ENCODE results near the gene CALD1.

Gene CALD1

GRCh38 chr7:134844200-134844599, 64.8 kb downstream of the CALD1 start:
- TF ChIP-seq, protein P1, sequence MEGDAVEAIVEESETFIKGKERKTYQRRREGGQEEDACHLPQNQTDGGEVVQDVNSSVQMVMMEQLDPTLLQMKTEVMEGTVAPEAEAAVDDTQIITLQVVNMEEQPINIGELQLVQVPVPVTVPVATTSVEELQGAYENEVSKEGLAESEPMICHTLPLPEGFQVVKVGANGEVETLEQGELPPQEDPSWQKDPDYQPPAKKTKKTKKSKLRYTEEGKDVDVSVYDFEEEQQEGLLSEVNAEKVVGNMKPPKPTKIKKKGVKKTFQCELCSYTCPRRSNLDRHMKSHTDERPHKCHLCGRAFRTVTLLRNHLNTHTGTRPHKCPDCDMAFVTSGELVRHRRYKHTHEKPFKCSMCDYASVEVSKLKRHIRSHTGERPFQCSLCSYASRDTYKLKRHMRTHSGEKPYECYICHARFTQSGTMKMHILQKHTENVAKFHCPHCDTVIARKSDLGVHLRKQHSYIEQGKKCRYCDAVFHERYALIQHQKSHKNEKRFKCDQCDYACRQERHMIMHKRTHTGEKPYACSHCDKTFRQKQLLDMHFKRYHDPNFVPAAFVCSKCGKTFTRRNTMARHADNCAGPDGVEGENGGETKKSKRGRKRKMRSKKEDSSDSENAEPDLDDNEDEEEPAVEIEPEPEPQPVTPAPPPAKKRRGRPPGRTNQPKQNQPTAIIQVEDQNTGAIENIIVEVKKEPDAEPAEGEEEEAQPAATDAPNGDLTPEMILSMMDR (conservative IDR thresholded peaks at IDR 0.05; ENCODE audit: control insufficient read depth, insufficient read depth, low read depth, low read length), result no peak
- no peak for DNase-seq (ENCODE audit: low read depth)
- no peak overlapping the region for H3K4me3 ChIP-seq (ENCODE audit: control insufficient read depth, low read depth, low read length)

DNA sequence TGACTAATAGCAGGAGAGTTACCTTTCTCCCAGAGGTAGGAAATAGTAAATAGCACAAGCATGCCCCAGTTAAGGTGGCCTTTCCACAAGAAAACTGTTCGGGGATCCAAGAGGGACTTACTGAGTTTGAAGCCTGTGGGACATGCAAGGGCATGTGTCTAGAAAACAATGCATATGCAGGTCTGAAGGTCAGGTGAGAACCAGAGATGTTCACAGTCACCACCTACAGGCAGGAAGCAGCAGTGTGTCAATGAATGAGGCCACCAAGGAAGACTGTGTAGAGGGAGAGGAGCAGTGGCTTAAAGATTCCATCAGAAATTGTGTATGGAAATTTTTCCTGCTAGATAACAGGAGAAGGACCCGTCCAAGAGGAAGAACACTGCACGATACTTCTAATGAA, 66.0 kb downstream of the CALD1 start:
- TF ChIP-seq, protein P1 (conservative IDR thresholded peaks at IDR 0.05; ENCODE audit: control insufficient read depth, insufficient read depth, low read depth, low read length), result peak; percentile 32
- DNase-seq (ENCODE audit: low read depth), result no peak

GRCh38 chr7:134847851-134848588, 68.6 kb downstream of the CALD1 start:
- TF ChIP-seq, protein P1 (conservative IDR thresholded peaks at IDR 0.05; ENCODE audit: control insufficient read depth, insufficient read depth, low read depth, low read length), result no peak
- DNase-seq (ENCODE audit: low read depth), result no peak
- no peak overlapping the region for H3K4me3 ChIP-seq (ENCODE audit: control insufficient read depth, low read depth, low read length)

More for the DNA sequence above, 66.0 kb downstream of the CALD1 start:
- no peak overlapping the region for H3K4me3 ChIP-seq (ENCODE audit: control insufficient read depth, low read depth, low read length)

GRCh38 chr7:134850066-134850465, 70.6 kb downstream of the CALD1 start:
- peak; percentile 30 for DNase-seq (ENCODE audit: low read depth)
- no peak overlapping the region for H3K4me3 ChIP-seq (ENCODE audit: control insufficient read depth, low read depth, low read length)
- TF ChIP-seq, protein P1 (conservative IDR thresholded peaks at IDR 0.05; ENCODE audit: control insufficient read depth, insufficient read depth, low read depth, low read length), result no peak

DNA sequence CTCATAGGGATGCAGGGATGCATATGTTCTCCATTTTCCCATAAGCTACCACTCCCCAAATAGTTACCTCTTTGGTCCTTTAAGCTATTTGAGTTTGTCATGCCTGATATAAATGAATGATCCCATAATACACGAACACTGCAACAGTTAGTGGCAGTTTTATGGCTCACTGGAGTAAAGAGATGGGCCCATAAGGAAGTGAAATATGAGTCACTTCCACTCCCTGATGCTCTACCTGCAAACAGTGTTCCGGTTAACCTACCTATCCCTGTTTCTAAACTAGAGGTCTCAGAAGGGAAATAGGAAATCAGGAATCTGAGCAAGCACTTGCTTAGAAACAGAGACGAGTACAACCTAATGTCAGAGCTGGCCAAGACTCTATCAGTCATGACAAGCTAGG, 71.7 kb downstream of the CALD1 start:
- DNase-seq (ENCODE audit: low read depth), result no peak

GRCh38 chr7:134852625-134853024, 73.2 kb downstream of the CALD1 start:
- TF ChIP-seq, protein P1 (conservative IDR thresholded peaks at IDR 0.05; ENCODE audit: control insufficient read depth, insufficient read depth, low read depth, low read length), result no peak
- peak; percentile 21 for DNase-seq (ENCODE audit: low read depth)
- no peak overlapping the region for H3K4me3 ChIP-seq (ENCODE audit: control insufficient read depth, low read depth, low read length)

More for the DNA sequence above, 71.7 kb downstream of the CALD1 start:
- H3K4me3 ChIP-seq (ENCODE audit: control insufficient read depth, low read depth, low read length), result no peak overlapping the region
- TF ChIP-seq, protein P1 (conservative IDR thresholded peaks at IDR 0.05; ENCODE audit: control insufficient read depth, insufficient read depth, low read depth, low read length), result no peak

Measured in fibroblast of mammary gland (primary cell).